BE2C (cell line): Measurements from ENCODE around the gene POLG2.

Source experiments
- DNase-seq: peaks from one replicate; pipeline ENCODE4 v3.0.0-alpha.2; 2020
- H3K27me3 ChIP-seq: fragments of 250-450 bp; sonication (Bioruptor Pico); 2 replicates; pipeline ENCODE4 v1.5.1; 2020; ENCODE audit warnings: mild to moderate bottlenecking
- H3K36me3 ChIP-seq: fragments of 250-450 bp; sonication (Bioruptor Pico); 2 replicates; pipeline ENCODE4 v1.5.1; 2020; ENCODE audit warnings: mild to moderate bottlenecking
- H3K4me1 ChIP-seq: fragments of 250-450 bp; sonication (Bioruptor Pico); 2 replicates; pipeline ENCODE4 v1.5.1; 2020
- H3K4me3 ChIP-seq: 2 replicates; pipeline ENCODE4 v1.5.1; 2011; ENCODE audit warnings: low read depth, low read length
- H3K9me3 ChIP-seq: fragments of 250-450 bp; sonication (Bioruptor Pico); 2 replicates; pipeline ENCODE4 v1.5.1; 2020
- CTCF ChIP-seq: IDR thresholded peaks from 2 replicates; pipeline ENCODE4 v1.5.1; 2012; ENCODE audit warnings: mild to moderate bottlenecking, low read depth, low read length

Gene POLG2

GRCh38 chr17:64508683-64509082 lies 11.8 kb upstream of the POLG2 start:
- Histone ChIP-seq H3K27me3 (no peaks in the 10 kb centered on the region), H3K4me1 (no peaks in the 10 kb centered on the region), H3K4me3 (peak overlapping the region; percentile 73), H3K36me3 (peaks cover 54% of the 10 kb centered on the region), H3K9me3 (no peaks in the 10 kb centered on the region)
- no peak for DNase-seq
- no peak for TF ChIP-seq CTCF

- Histone ChIP-seq H3K4me1 (no peaks in the 10 kb centered on the region), H3K36me3 (peaks cover 59% of the 10 kb centered on the region), H3K4me3 (peak overlapping the region; percentile 73), H3K27me3 (no peaks in the 10 kb centered on the region), H3K9me3 (no peaks in the 10 kb centered on the region)
- peak; percentile 36 for DNase-seq
- TF ChIP-seq CTCF, result peak; percentile 57
Observed at GRCh38 chr17:64507413-64507782, 10.5 kb upstream of the POLG2 start.

- peak; percentile 94 for DNase-seq
- Histone ChIP-seq H3K36me3 (peaks cover 60% of the 10 kb centered on the region), H3K27me3 (no peaks in the 10 kb centered on the region), H3K4me1 (no peaks in the 10 kb centered on the region), H3K4me3 (peak within 1 kb of the TSS; percentile 73), H3K9me3 (no peaks in the 10 kb centered on the region)
- TF ChIP-seq CTCF, result no peak
Observed at GRCh38 chr17:64506576-64507412, 9.9 kb upstream of the POLG2 start, which contains the start of gene CEP95. Gene CEP95 (plus strand): TSS chr17:64506977. CDS start chr17:64507098, 121 bp downstream.

GRCh38 chr17:64506201-64506575 lies 9.3 kb upstream of the POLG2 start, which contains the start of gene DDX5:
Gene DDX5 (minus strand): TSS chr17:64506289. CDS start chr17:64506119, 170 bp downstream.
- H3K9me3 ChIP-seq, result no peaks in the 10 kb centered on the region
- TF ChIP-seq CTCF, result no peak
- H3K4me3 ChIP-seq, result peak within 1 kb of the TSS; percentile 73
- no peaks in the 10 kb centered on the region for H3K27me3 ChIP-seq
- H3K4me1 ChIP-seq, result no peaks in the 10 kb centered on the region
- peaks cover 61% of the 10 kb centered on the region for H3K36me3 ChIP-seq
- DNase-seq, result peak; percentile 98

DNA sequence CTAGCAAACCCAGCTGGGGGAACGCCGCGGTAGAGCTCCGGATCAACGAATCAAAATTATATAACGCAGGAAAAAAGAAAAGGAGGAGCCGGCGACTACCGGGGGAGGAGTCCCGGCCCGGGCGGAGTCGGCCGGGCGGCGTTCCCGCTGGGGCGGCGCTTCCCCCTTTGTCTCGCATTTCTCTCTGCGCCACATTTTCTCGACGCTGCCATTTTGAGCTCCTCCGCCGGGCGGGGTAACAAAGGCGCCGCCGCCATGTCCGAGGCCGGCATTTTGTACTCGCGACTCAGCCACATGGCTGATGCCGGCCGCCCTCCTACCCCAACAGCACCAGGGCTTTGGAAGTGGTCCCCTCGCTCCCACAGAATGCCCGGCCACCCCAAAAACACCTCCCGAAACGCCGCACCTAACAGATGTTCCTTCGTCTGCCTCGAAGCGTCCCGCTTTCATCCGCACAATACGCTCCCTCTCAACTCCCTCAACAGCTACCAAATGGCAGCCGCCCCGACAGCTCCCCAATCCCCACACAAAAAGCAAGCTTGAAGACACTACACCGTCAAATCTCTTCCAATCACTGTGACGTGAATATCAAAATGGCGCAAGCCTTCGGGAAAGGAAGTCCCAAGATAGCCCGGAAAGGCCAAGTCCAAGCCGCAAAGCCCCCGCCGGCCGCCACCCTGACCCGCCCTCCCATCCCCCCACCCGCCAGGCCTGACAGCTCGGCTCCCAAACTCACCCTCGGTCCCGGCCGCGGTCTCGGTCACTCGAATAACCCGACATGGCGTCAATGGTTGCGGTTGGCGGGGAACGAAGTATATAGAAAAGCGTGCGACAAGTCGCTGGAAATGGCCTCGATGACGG lies 8.7 kb upstream of the POLG2 start:
- DNase-seq, result peak; percentile 77
- Histone ChIP-seq H3K4me1 (no peaks in the 10 kb centered on the region), H3K36me3 (peaks cover 65% of the 10 kb centered on the region)

More for the DNA sequence above, 8.7 kb upstream of the POLG2 start:
- no peak for TF ChIP-seq CTCF
- H3K27me3 ChIP-seq, result no peaks in the 10 kb centered on the region
- H3K9me3 ChIP-seq, result no peaks in the 10 kb centered on the region
- peak overlapping the region; percentile 73 for H3K4me3 ChIP-seq
